ENCODE results near the gene MAML3. TPM values are rescaled to one million over a fixed set of nuclear protein-coding genes. Genes with fewer than 3 reads are reported as not detected.

Gene MAML3
- polyA plus RNA-seq, 4 donors: 1.4 to 10.3 (median 3.4) TPM

DNA sequence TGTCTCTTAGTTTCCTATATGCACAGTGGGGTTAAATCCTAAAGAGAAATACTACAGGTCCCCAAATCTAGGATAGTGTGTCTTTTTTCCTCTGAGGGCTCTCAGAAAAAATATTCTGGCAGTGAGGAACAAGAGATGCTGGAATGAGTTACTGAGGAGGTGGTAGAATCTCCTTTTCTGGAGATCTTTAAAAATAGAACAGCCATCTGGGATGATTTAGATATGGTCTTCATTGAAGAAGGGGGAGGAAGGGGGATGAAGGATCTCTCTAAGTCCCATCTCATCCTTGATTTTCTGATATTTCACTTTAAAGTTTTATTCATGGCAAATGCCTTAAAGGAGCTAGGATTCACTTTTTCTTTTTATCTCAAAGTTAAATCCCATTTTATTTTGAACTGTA, 235.0 kb downstream of the MAML3 start:
- FAIRE-seq (no peak), DNase-seq (no peak)
- Histone ChIP-seq H3K36me3 (ENCODE audit: control insufficient read depth in 3 of 3, insufficient read depth in 2 of 3, low read depth in 1 of 3, low read length in 3 of 3) (no peaks in the 10 kb centered on the region), H3K4me3 (ENCODE audit: low read depth in 1 of 3, low read length in 3 of 3) (no peak overlapping the region), H3K27me3 (ENCODE audit: control insufficient read depth in 3 of 3, insufficient read depth in 3 of 3, low read length in 3 of 3) (no peaks in the 10 kb centered on the region), H3K9me3 (ENCODE audit: control insufficient read depth in 2 of 2, insufficient read depth in 1 of 2, low read depth in 1 of 2, low read length in 1 of 2) (no peaks in the 10 kb centered on the region), H3K27ac (ENCODE audit: low read depth in 1 of 3, low read length in 2 of 3) (peak overlapping the region in 1 of 3 donors; percentile 7), H3K4me1 (ENCODE audit: control insufficient read depth in 3 of 3, insufficient read depth in 2 of 3, low read depth in 1 of 3, low read length in 2 of 3) (peaks cover 0 to 10% (median 2%) of the 10 kb centered on the region in 3 donors)

DNA sequence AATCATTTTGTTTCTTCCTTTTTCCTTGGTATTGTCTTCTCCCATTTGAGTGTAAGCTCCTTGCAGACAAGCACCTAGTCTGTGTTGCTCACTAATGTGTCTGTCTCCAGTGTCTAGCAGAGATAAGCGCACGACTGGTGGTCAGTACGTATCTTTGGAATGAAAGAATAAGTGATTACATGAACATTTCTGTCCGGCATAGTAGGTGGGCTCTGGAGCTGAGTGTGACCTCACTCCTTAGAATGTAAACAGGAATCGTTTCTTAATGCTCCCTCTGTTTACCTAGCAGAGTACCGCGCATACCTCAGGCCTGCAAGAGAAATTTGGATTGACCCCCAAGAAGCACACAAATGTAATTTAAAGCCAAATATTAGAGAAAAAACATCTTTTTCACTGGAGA, 235.4 kb downstream of the MAML3 start:
- WGBS, 3 donors: 79 to 91% (median 91%) methylated on average over 7 of the region's 7 CpGs
- H3K9me3 ChIP-seq (ENCODE audit: control insufficient read depth in 2 of 2, insufficient read depth in 1 of 2, low read depth in 1 of 2, low read length in 1 of 2): no peaks in the 10 kb centered on the region
- no peaks in the 10 kb centered on the region for H3K36me3 ChIP-seq (ENCODE audit: control insufficient read depth in 3 of 3, insufficient read depth in 2 of 3, low read depth in 1 of 3, low read length in 3 of 3)
- peak overlapping the region in 2 of 3 donors; percentile 7 to 43 for H3K27ac ChIP-seq (ENCODE audit: low read depth in 1 of 3, low read length in 2 of 3)
- FAIRE-seq (no peak), DNase-seq (no peak)
- H3K27me3 ChIP-seq (ENCODE audit: control insufficient read depth in 3 of 3, insufficient read depth in 3 of 3, low read length in 3 of 3): no peaks in the 10 kb centered on the region
- no peak overlapping the region for H3K4me3 ChIP-seq (ENCODE audit: low read depth in 1 of 3, low read length in 3 of 3)
- peaks cover 1 to 11% (median 3%) of the 10 kb centered on the region in 3 donors for H3K4me1 ChIP-seq (ENCODE audit: control insufficient read depth in 3 of 3, insufficient read depth in 2 of 3, low read depth in 1 of 3, low read length in 2 of 3)

DNA sequence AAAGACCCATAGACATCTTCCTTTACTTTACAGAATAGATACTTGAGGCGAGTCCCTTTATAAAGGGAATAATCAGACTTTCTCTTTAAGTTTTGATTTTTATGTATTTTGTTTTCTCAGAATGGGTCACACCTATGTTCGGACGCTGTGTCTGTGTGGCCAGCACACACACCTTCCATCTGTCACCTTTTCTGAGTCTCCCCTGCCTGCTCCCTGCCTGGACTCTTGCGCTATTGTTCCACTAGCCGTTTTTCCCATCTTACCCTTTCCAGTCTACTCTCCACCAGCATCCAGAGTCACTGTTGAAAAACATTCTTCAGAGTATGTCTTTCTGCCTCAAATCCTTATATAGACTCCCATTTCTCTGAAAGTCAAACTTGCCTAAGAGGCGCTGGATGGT, 236.1 kb downstream of the MAML3 start:
- no peaks in the 10 kb centered on the region for H3K27me3 ChIP-seq (ENCODE audit: control insufficient read depth in 3 of 3, insufficient read depth in 3 of 3, low read length in 3 of 3)
- FAIRE-seq (no peak), DNase-seq (no peak)
- peaks cover 3 to 14% (median 7%) of the 10 kb centered on the region in 3 donors for H3K4me1 ChIP-seq (ENCODE audit: control insufficient read depth in 3 of 3, insufficient read depth in 2 of 3, low read depth in 1 of 3, low read length in 2 of 3)
- H3K36me3 ChIP-seq (ENCODE audit: control insufficient read depth in 3 of 3, insufficient read depth in 2 of 3, low read depth in 1 of 3, low read length in 3 of 3): no peaks in the 10 kb centered on the region
- peak overlapping the region in 2 of 3 donors; percentile 7 to 43 for H3K27ac ChIP-seq (ENCODE audit: low read depth in 1 of 3, low read length in 2 of 3)
- no peak overlapping the region for H3K4me3 ChIP-seq (ENCODE audit: low read depth in 1 of 3, low read length in 3 of 3)
- 94 to 98% (median 97%) methylated on average over 6 of the region's 6 CpGs for WGBS, 3 donors
- H3K9me3 ChIP-seq (ENCODE audit: control insufficient read depth in 2 of 2, insufficient read depth in 1 of 2, low read depth in 1 of 2, low read length in 1 of 2): no peaks in the 10 kb centered on the region

DNA sequence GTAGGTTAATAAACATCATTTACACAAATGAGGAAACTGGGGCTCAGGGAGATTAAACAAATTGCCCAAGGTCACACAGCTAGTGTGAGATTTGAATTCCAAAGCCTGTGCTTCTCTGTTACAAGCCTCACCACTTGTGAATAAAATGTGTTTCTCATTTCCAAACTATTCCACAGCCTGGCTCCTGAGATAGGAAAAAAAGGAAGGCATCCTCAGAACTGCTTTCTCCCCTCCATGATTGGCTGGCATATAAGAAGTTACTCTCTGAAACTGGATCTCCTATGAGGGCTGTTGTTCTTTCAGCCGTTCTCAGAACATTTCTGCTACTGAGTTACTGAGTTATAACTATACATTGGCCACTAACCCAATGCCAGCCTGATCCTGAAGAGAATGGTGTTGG, 237.9 kb downstream of the MAML3 start:
- Histone ChIP-seq H3K36me3 (ENCODE audit: control insufficient read depth in 3 of 3, insufficient read depth in 2 of 3, low read depth in 1 of 3, low read length in 3 of 3) (no peaks in the 10 kb centered on the region), H3K27ac (ENCODE audit: low read depth in 1 of 3, low read length in 2 of 3) (no peak overlapping the region), H3K4me1 (ENCODE audit: control insufficient read depth in 3 of 3, insufficient read depth in 2 of 3, low read depth in 1 of 3, low read length in 2 of 3) (peaks cover 3 to 10% (median 7%) of the 10 kb centered on the region in 3 donors), H3K9me3 (ENCODE audit: control insufficient read depth in 2 of 2, insufficient read depth in 1 of 2, low read depth in 1 of 2, low read length in 1 of 2) (no peaks in the 10 kb centered on the region), H3K27me3 (ENCODE audit: control insufficient read depth in 3 of 3, insufficient read depth in 3 of 3, low read length in 3 of 3) (no peaks in the 10 kb centered on the region), H3K4me3 (ENCODE audit: low read depth in 1 of 3, low read length in 3 of 3) (no peak overlapping the region)
- FAIRE-seq (no peak), DNase-seq (no peak)
- WGBS, 3 donors: 78 to 91% (median 86%) methylated on average over 1 of the region's 1 CpG

DNA sequence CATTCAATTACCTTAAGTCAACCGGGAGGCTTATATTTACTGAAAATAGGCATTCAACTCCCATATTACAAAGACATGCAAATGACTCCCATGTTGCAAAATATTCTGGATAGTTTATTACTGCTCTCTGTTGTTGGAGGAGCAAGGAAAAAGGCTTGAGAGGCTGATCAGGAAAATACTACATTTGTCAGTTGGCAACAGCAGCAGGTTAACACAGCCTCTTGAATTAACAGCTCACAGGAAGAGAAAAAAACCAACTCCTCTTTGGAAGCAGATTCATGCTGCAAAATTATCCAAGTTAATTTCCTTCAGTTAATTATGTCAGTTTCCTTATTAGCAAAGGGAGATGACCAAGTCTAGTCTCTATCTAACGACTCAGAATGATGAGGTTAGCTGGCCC, 238.9 kb downstream of the MAML3 start:
- peaks cover 3 to 7% (median 5%) of the 10 kb centered on the region in 3 donors for H3K4me1 ChIP-seq (ENCODE audit: control insufficient read depth in 3 of 3, insufficient read depth in 2 of 3, low read depth in 1 of 3, low read length in 2 of 3)
- FAIRE-seq: no peak
- 64 to 66% (median 65%) methylated on average over 2 of the region's 2 CpGs for WGBS, 3 donors

DNA sequence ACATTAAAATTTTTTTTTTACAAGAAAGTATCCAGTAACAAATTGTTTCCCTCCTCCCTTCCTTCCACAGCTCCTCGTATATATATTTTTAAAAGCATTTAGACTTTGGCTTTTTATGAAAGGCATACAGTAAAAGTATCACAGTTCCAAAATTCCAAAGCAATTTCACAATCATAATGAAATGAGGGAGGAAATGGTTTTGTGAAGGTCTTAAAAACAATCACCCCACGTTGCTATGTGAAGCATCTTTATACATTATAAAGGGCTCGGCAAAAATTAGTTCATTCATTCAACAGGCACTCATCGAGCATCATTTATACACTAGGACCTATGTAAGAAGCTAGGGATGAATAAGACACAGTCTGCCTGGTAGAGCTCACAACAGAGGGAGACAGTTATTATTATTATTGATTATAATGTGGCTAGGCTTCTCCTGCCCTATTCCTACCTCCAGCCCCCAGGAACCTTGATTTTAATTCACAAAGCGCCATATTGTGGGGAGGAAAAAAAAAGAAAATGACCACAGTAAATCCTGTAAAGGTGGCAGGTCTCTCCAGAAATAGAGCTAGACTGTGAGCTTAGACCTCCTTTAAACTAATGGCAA, 239.9 kb downstream of the MAML3 start:
- H3K27me3 ChIP-seq (ENCODE audit: control insufficient read depth in 3 of 3, insufficient read depth in 3 of 3, low read length in 3 of 3): no peaks in the 10 kb centered on the region
- FAIRE-seq (no peak), DNase-seq (no peak)
- peak overlapping the region in 1 of 3 donors; percentile 8 for H3K27ac ChIP-seq (ENCODE audit: low read depth in 1 of 3, low read length in 2 of 3)
- WGBS, 3 donors: 47 to 49% (median 48%) methylated on average over 5 of the region's 5 CpGs
- no peaks in the 10 kb centered on the region for H3K9me3 ChIP-seq (ENCODE audit: control insufficient read depth in 2 of 2, insufficient read depth in 1 of 2, low read depth in 1 of 2, low read length in 1 of 2)
- H3K36me3 ChIP-seq (ENCODE audit: control insufficient read depth in 3 of 3, insufficient read depth in 2 of 3, low read depth in 1 of 3, low read length in 3 of 3): no peaks in the 10 kb centered on the region
- no peak overlapping the region for H3K4me3 ChIP-seq (ENCODE audit: low read depth in 1 of 3, low read length in 3 of 3)
- H3K4me1 ChIP-seq (ENCODE audit: control insufficient read depth in 3 of 3, insufficient read depth in 2 of 3, low read depth in 1 of 3, low read length in 2 of 3): peaks cover 3 to 7% (median 5%) of the 10 kb centered on the region in 3 donors

More for the DNA sequence above, 238.9 kb downstream of the MAML3 start:
- H3K27me3 ChIP-seq (ENCODE audit: control insufficient read depth in 3 of 3, insufficient read depth in 3 of 3, low read length in 3 of 3): no peaks in the 10 kb centered on the region
- H3K4me3 ChIP-seq (ENCODE audit: low read depth in 1 of 3, low read length in 3 of 3): no peak overlapping the region
- DNase-seq: no peak
- H3K27ac ChIP-seq (ENCODE audit: low read depth in 1 of 3, low read length in 2 of 3): peak overlapping the region in 1 of 3 donors; percentile 8
- no peaks in the 10 kb centered on the region for H3K9me3 ChIP-seq (ENCODE audit: control insufficient read depth in 2 of 2, insufficient read depth in 1 of 2, low read depth in 1 of 2, low read length in 1 of 2)
- H3K36me3 ChIP-seq (ENCODE audit: control insufficient read depth in 3 of 3, insufficient read depth in 2 of 3, low read depth in 1 of 3, low read length in 3 of 3): no peaks in the 10 kb centered on the region

DNA sequence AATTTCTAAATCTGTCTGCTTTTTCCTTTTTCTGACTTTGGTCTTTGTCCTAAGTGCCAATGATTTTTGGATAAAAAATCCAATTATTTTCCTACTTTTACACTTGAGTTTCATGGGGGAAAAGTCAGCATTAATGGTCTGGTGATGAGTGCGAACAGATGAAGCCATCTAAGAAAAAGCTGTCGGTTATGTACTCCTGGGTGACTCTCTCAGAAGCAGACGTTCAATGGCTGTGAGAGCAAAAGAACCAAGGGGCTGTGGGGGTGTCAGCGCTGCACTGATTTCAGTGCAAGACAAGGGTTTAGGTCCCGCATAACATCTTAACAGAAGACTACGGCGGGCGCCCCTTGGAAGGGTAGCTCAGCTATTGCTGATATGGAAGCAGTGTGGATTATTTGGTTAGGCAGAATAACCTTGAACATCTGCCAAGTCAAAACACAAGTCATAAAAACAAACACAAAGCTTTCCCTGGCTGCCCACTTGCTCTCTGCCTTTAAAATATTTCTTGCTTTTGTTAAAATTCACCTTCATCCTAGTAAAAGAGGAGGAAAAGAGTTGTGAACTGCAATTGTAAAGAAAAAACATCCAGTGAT, 240.5 kb downstream of the MAML3 start:
- WGBS, 3 donors: 20 to 47% (median 37%) methylated on average over 8 of the region's 8 CpGs
- Histone ChIP-seq H3K9me3 (ENCODE audit: control insufficient read depth in 2 of 2, insufficient read depth in 1 of 2, low read depth in 1 of 2, low read length in 1 of 2) (no peaks in the 10 kb centered on the region), H3K27ac (ENCODE audit: low read depth in 1 of 3, low read length in 2 of 3) (no peak overlapping the region), H3K4me1 (ENCODE audit: control insufficient read depth in 3 of 3, insufficient read depth in 2 of 3, low read depth in 1 of 3, low read length in 2 of 3) (peaks cover 3 to 7% (median 5%) of the 10 kb centered on the region in 3 donors), H3K36me3 (ENCODE audit: control insufficient read depth in 3 of 3, insufficient read depth in 2 of 3, low read depth in 1 of 3, low read length in 3 of 3) (no peaks in the 10 kb centered on the region), H3K27me3 (ENCODE audit: control insufficient read depth in 3 of 3, insufficient read depth in 3 of 3, low read length in 3 of 3) (no peaks in the 10 kb centered on the region), H3K4me3 (ENCODE audit: low read depth in 1 of 3, low read length in 3 of 3) (no peak overlapping the region)
- DNase-seq (peak in 1 of 2 donors; percentile 36), FAIRE-seq (no peak)

DNA sequence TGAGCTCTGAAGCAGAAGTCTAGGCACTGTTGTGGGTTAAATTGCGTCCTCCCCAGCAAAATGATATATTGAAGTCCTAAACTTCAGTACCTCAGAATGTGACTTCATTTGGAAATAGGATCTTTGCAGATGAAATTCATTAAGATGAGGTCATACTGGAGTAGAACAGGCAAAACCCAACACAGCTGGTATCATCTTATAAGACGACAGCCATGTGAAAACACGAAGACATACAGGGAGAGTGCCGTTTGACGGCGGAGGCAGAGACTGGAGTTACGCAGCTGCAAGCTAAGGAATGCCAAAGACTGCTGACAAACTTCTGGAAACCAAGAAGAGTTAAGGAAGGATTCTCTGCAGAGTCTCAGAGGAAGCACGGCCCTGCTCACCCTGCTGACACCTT, 241.5 kb downstream of the MAML3 start:
- H3K27me3 ChIP-seq (ENCODE audit: control insufficient read depth in 3 of 3, insufficient read depth in 3 of 3, low read length in 3 of 3): no peaks in the 10 kb centered on the region
- H3K9me3 ChIP-seq (ENCODE audit: control insufficient read depth in 2 of 2, insufficient read depth in 1 of 2, low read depth in 1 of 2, low read length in 1 of 2): no peaks in the 10 kb centered on the region
- DNase-seq (no peak), FAIRE-seq (no peak)
- H3K36me3 ChIP-seq (ENCODE audit: control insufficient read depth in 3 of 3, insufficient read depth in 2 of 3, low read depth in 1 of 3, low read length in 3 of 3): no peaks in the 10 kb centered on the region
- no peak overlapping the region for H3K4me3 ChIP-seq (ENCODE audit: low read depth in 1 of 3, low read length in 3 of 3)
- no peak overlapping the region for H3K27ac ChIP-seq (ENCODE audit: low read depth in 1 of 3, low read length in 2 of 3)
- peaks cover 3 to 7% (median 5%) of the 10 kb centered on the region in 3 donors for H3K4me1 ChIP-seq (ENCODE audit: control insufficient read depth in 3 of 3, insufficient read depth in 2 of 3, low read depth in 1 of 3, low read length in 2 of 3)
- WGBS, 3 donors: 91 to 95% (median 95%) methylated on average over 8 of the region's 8 CpGs
